ENCODE measurements around the gene PDILT.

- TF ChIP-seq POLR2A (IDR thresholded peaks at IDR 0.05) (no peak), CTCF (IDR thresholded peaks at IDR 0.05) (no peak)
These were observed 3.0 kb downstream of the PDILT start for GRCh38 chr16:20401475-20402016.
